NCI-H1694 (cell line): ENCODE results near the gene SAFB2.

Source experiments
- DNase-seq: peaks from one replicate; lab custom pipeline; 2025; lab: John Stamatoyannopoulos, UW

SAFB2 gene

GRCh38 chr19:5607318-5608275 lies 15.0 kb downstream of the SAFB2 start:
- no peak for DNase-seq

- DNase-seq: no peak
These were observed 17.2 kb downstream of the SAFB2 start for GRCh38 chr19:5605362-5605761.

GRCh38 chr19:5603626-5604025 lies 18.9 kb downstream of the SAFB2 start:
- no peak for DNase-seq

GRCh38 chr19:5600797-5601196 lies 21.8 kb downstream of the SAFB2 start:
- no peak for DNase-seq

- no peak for DNase-seq
These were observed 26.8 kb downstream of the SAFB2 start for GRCh38 chr19:5595745-5596144.

GRCh38 chr19:5595129-5595528 lies 27.4 kb downstream of the SAFB2 start:
- DNase-seq: no peak

- DNase-seq: no peak
These were observed 28.0 kb downstream of the SAFB2 start for GRCh38 chr19:5594521-5594950.

- no peak for DNase-seq
These were observed 29.0 kb downstream of the SAFB2 start for GRCh38 chr19:5593343-5594255.

- DNase-seq: no peak
These were observed 29.8 kb downstream of the SAFB2 start for GRCh38 chr19:5592531-5593342.

- no peak for DNase-seq
These were observed 31.1 kb downstream of the SAFB2 start for GRCh38 chr19:5591476-5591875.

- DNase-seq: no peak
These were observed 31.8 kb downstream of the SAFB2 start for GRCh38 chr19:5590865-5591154.

- DNase-seq: no peak
These were observed 32.3 kb downstream of the SAFB2 start for GRCh38 chr19:5590151-5590864.

- DNase-seq: no peak
These were observed 33.5 kb downstream of the SAFB2 start for GRCh38 chr19:5588906-5589676.

GRCh38 chr19:5588441-5588840 lies 34.1 kb downstream of the SAFB2 start:
- no peak for DNase-seq

- DNase-seq: no peak
These were observed 34.9 kb downstream of the SAFB2 start for GRCh38 chr19:5587661-5588060.

- no peak for DNase-seq
These were observed 35.5 kb downstream of the SAFB2 start for GRCh38 chr19:5587071-5587455.

- DNase-seq: no peak
These were observed 36.1 kb downstream of the SAFB2 start for GRCh38 chr19:5586300-5587070.

- DNase-seq: no peak
These were observed 36.9 kb downstream of the SAFB2 start for GRCh38 chr19:5585461-5586299.

GRCh38 chr19:5580161-5580571 lies 42.4 kb downstream of the SAFB2 start:
- no peak for DNase-seq
